NCI-H446 treated with DMSO at 0.1 percent for 48 hours (cell line): Measurements from ENCODE around the gene BCR.
"Not testable (repeated sequence)": the region's sequence is repeated elsewhere in the genome, so short reads cannot be mapped to it uniquely, and the experiment has no call there.

Experiments
- DNase-seq: peaks from one replicate; lab custom pipeline; 2025; lab: John Stamatoyannopoulos, UW

The BCR gene

GRCh38 chr22:23180301-23180892 is at the start of gene BCR:
Gene BCR, plus strand, starts transcription at chr22:23180509. Its CDS starts 452 bp downstream, at chr22:23180961.
- DNase-seq = no peak

DNA sequence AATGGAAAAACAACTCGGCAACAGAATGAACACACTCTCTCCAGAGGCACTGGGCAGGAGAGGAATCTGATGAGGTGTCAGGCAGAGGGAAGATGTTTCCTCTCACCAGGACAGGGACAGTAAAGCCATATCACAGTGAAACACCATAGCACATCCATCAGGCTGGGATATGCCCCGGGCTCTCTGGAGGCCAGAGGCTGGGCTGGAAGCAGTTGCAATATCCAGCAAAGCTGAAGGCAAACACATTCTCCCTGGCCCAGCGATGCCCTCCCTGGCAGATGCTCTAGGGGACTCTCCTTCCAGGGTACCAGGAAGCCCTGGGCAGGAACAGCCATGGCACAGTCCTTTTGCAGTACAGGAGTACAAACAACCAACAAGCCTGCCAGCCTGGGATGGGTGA is 49.6 kb upstream of the BCR start:
- DNase-seq = no peak

DNA sequence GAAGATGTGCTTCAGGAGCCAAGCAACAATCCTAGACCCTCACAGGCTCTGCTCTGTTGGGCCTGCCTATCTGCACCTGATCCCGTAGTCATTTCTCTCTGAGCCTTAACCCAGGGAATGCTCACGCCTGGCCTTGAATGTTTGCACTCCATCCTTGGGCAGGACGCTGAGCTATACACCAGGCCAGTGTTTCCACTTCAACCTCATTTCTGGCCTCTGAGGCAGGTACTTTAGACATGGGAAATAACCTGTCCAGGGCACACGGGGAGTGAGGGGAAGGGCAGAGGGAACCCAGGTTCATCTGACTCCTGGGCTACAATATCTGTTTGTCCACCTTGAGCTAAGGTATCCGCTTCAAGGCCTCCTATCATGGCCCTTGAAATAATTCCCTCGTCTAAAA is 48.4 kb upstream of the BCR start:
- DNase-seq = no peak

GRCh38 chr22:23132376-23133091 is 47.8 kb upstream of the BCR start:
- DNase-seq = no peak

GRCh38 chr22:23133922-23134321 is 46.4 kb upstream of the BCR start:
- no peak for DNase-seq

DNA sequence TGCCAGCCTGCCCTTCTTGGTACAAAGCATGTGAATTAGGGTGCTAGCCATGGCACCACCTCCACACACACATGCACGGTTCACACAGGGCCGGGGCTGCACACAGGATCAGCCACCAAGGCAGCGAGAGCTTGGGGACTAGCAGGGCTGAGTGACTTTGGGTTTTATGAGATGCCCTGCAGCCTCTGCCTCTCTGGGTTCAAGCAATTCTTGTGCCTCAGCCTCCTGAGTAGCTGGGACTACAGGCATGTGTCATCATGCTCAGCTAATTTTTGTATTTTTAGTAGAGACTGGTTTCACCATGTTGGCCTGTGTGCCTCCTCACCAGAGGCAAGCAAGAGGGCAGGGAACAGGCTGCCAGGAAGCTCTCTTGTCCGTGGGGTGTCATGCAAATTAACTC is 43.3 kb upstream of the BCR start:
- not testable (repeated sequence) for DNase-seq

DNA sequence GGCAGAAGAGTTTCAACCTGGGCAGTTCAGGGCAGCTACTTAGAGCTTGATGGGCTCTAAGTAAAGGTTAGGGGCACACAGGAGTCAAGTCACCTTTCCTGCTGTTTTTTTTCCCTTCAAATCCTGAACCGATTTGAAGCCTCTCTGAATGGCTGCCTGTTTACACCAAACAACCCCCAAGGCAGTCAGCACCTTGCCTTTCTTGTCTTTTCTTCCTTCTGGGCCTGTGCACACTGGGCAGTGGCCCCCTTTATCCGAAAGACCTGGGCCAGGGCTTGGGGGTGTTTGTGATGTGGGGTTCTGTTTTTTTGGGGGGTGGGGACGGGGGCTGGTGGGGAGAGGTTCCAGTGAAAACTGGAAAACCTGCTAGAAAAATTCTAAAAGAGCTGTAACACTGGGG is 42.8 kb upstream of the BCR start:
- no peak for DNase-seq

GRCh38 chr22:23137905-23138561 is 42.3 kb upstream of the BCR start:
- no peak for DNase-seq

DNA sequence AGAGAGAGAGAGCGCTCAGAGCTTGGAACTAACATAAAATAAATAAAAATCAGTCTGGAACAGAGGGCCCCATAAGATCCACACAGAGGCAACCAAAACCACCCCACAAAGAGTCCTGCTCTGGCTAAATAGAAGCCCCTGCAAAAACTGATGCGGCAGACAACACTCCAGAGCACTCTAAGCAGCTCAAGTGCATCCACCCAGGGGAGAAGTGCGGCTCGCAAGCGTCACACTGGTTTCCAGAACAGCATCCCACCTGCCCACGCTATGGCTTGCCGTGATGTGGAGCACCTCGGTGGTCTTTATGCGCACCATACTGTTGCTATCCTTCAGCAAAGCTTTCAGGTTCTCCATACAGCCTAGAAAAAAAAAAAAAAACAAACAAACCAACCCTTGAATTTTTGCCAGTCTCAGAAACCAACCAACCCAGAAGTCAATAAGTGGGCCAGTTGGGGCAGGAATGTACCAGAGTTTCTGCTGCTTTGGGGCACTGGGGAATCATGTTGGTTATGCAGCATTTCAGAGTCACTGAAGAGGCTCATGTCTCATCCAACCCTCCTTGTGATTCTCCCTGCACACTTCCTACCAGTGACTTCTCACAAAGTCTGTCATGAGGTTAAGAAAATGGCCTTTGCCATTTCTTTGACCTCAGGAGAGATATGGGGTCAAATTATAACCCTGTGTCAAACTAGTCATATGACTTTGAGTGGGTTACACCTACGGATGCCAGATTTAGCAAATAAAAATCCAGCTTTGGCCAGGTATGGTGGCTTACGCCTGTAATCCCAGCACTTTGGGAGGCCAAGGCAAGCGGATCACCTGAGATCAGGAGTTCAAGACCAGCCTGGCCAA is 41.5 kb upstream of the BCR start:
- DNase-seq = no peak

DNA sequence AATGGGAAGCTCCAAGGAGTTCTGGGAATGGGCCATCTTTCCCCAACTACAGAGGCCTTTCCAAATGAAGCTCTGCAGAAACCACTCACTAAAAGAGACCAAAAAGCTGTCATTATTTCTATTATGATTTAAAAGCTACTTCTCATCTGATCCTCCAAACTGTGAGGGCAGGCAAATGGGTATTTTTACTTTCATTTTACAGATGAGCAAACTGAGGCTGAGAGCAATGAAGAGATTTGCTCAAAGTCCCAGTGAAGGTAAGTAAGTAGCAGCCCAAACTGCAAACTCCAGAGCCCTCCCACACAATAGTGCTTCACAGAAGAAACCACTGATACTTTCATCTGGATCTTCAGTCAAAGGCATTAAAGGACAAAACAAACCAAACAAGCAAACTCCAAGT is 39.9 kb upstream of the BCR start:
- no peak for DNase-seq

DNA sequence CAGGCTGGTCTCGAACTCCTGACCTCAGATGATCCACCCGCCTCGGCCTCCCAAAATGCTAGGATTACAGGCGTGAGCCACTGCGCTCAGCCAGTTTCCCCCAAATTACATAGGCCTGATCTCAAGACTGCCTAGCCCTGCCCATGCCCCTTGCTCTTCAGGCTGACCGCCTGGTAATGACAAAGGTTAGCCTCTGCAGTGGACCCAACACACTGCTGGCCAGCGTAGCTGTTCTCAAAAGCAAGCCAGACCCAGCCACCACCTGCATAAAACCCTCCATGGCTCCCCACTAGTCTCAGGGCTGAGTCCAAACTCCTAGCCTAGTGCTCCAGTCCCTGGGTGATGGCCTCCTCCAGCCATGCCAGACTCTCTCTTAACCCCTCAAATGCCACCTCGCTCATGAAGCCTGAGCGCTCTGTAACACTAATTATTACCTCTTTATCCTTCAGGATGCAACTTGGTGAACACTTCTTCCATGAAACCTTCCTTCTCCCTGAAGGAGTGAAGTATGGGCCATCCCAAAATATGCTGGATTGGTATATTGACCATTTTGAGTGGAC is 37.7 kb upstream of the BCR start:
- no peak for DNase-seq

- DNase-seq = no peak
Observed at GRCh38 chr22:23143119-23143518, 37.2 kb upstream of the BCR start.

- DNase-seq = no peak
Observed at GRCh38 chr22:23144432-23144831, 35.9 kb upstream of the BCR start.

DNA sequence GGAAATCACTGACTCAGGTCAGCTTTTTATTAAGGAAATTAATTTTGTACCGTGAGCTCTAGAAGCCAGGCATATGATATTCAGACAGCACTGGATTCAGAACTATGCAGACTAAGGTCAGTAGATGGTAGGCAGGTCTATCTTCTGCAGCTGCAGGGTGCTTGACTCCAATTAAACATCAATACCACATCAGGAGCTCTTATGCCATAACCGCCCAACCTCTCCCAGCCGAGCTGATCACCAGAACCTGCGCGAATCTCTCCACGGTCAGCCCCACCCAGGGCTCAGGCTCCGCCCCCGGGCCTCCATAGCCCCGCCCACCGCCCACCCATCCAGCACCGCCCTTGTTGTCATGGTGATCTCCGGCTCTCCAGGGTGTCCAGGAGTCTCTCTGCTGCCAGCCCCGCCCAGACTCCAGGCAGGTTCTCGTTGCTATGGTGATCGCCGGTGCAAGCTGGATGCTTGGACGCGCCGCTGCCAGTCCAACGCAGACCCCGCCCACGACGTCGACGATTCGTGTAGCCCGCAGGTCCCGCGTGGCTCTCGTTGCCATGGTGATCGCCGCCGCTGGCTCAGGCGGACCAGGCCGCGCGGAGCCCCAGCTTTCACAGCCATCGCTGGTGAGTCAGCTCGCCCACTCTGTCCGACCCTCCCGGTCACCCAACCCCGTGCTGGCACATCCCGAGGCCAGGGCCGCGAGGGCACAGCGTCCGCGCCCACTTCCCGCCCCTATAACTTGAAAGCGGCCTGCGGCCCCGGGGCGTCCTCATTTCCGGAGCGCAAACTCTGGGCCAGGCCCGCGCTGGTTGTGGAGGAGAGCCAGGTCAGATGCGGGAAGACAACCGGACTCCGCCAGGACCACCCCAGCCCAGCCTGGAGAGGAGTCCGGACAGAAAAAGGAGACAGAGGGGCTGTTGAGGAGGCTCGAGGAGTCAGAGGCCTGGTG is 35.1 kb upstream of the BCR start, which contains the start of gene RAB36:
TSS of gene RAB36 (plus strand) at position 546 of the 946 bp plus-strand sequence. CDS start 1,140 bp downstream, outside the sequence.
- no peak for DNase-seq

GRCh38 chr22:23145878-23146470 is 34.3 kb upstream of the BCR start:
- no peak for DNase-seq

- DNase-seq = no peak
Observed at GRCh38 chr22:23146478-23147205, 33.7 kb upstream of the BCR start.

- no peak for DNase-seq
Observed at GRCh38 chr22:23147617-23148387, 32.5 kb upstream of the BCR start.

DNA sequence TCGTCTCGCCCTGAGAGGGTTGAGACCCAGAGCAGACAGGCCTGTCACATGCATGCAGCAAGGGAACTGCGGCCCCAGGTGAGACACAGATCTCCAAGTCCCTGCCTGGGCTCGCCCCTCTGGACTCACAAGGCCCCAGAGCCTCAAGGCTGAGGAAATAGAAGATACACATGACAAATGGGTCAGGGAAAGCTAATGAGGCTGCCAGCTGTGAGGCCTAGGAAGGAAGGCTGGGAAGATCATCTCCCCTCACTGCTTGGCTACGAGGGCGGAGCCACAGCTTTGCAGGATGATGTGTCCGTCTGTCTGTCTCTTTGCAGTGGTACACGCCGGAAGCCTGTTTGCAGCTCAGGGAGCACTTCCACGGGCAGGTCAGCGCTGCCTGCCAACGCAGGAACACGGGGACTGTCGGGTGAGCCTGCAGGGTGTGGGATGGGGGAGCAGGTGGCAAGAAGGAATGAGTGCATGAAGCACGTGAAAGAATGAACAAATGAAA is 30.5 kb upstream of the BCR start:
- DNase-seq = no peak

GRCh38 chr22:23150762-23151161 is 29.5 kb upstream of the BCR start:
- DNase-seq = no peak
